GM18499 (cell line): ENCODE measurements around the gene TIGAR.

Experiments used
- ATAC-seq: cut with Tn5 transposase; IDR thresholded peaks from one replicate; pipeline ENCODE4 v1.9.1; 2021; ENCODE audit warnings: moderate number of reproducible peaks; ENCODE audit not compliant: insufficient read depth, unreplicated experiment

TIGAR gene

GRCh38 chr12:4282103-4282891 lies 38.7 kb upstream of the TIGAR start:
- no peak for ATAC-seq

GRCh38 chr12:4282892-4283511 lies 38.0 kb upstream of the TIGAR start:
- ATAC-seq: no peak

GRCh38 chr12:4283512-4284255 lies 37.3 kb upstream of the TIGAR start:
- no peak for ATAC-seq

GRCh38 chr12:4284306-4284705 lies 36.7 kb upstream of the TIGAR start:
- no peak for ATAC-seq

GRCh38 chr12:4285070-4285469 lies 35.9 kb upstream of the TIGAR start:
- ATAC-seq: no peak

- no peak for ATAC-seq
These were observed 34.8 kb upstream of the TIGAR start for GRCh38 chr12:4286228-4286627.

GRCh38 chr12:4286771-4287317 lies 34.2 kb upstream of the TIGAR start:
- no peak for ATAC-seq

- ATAC-seq: no peak
These were observed 33.4 kb upstream of the TIGAR start for GRCh38 chr12:4287325-4288211.

GRCh38 chr12:4288296-4289131 lies 32.5 kb upstream of the TIGAR start:
- no peak for ATAC-seq

GRCh38 chr12:4289231-4289878 lies 31.7 kb upstream of the TIGAR start:
- ATAC-seq: no peak

GRCh38 chr12:4289998-4290790 lies 30.8 kb upstream of the TIGAR start:
- no peak for ATAC-seq

GRCh38 chr12:4292341-4293073 lies 28.5 kb upstream of the TIGAR start:
- no peak for ATAC-seq

GRCh38 chr12:4293299-4293965 lies 27.6 kb upstream of the TIGAR start:
- no peak for ATAC-seq

GRCh38 chr12:4293966-4294505 lies 27.0 kb upstream of the TIGAR start:
- no peak for ATAC-seq

- ATAC-seq: no peak
These were observed 24.3 kb upstream of the TIGAR start for GRCh38 chr12:4296751-4297150.

GRCh38 chr12:4297617-4298016 lies 23.4 kb upstream of the TIGAR start:
- no peak for ATAC-seq
